IMR-90 (cell line): Measurements from ENCODE around the gene RC3H2. TPM values are rescaled to one million over a fixed set of nuclear protein-coding genes. Genes with fewer than 3 reads are reported as not detected.

ENCODE experiments used
- ATAC-seq: fragments of 200-7000 bp; cut with Tn5 transposase; 2 replicates; pipeline ENCODE4 v1.9.1; 2020; ENCODE audit warnings: low read depth, mild to moderate bottlenecking, moderate library complexity
- BruUV-seq: library from RNA; stranded (reverse); fragments of 400-500 nt; replicated peaks from 2 replicates; lab custom pipeline; 2021; lab: Mats Ljungman, UMichigan
- CTCF ChIA-PET: fragments of 300-600 bp; formaldehyde crosslinking; extraction: SDS; loops from one replicate; lab custom pipeline; 2021; ENCODE audit warnings: antibody characterized with exemption; lab: Yijun Ruan, JAX
- POLR2A ChIA-PET: fragments of 300-600 bp; sonication (Branson Sonifier 250); formaldehyde crosslinking; loops from one replicate; lab custom pipeline; 2022; ENCODE audit warnings: antibody characterized with exemption; ENCODE audit not compliant: unreplicated experiment; lab: Charles Lee
- DNase-seq: peaks from one replicate; pipeline ENCODE4 v3.0.0; 2013
- H2AFZ ChIP-seq: replicated peaks from 2 replicates; pipeline ENCODE3; 2013; ENCODE audit warnings: low read length, mild to moderate bottlenecking; ENCODE audit not compliant: poor library complexity
- H2AK5ac ChIP-seq: 2 replicates; pipeline ENCODE4 v1.6.1; 2013; ENCODE audit warnings: low read depth, low read length, inconsistent platforms
- H2AK9ac ChIP-seq: replicated peaks from 2 replicates; pipeline ENCODE3; 2013; ENCODE audit warnings: mild to moderate bottlenecking, low read depth, low read length, moderate library complexity; ENCODE audit not compliant: poor library complexity
- H2BK120ac ChIP-seq: 2 replicates; pipeline ENCODE4 v1.6.1; 2013; ENCODE audit warnings: low read depth, low read length, inconsistent platforms
- H2BK15ac ChIP-seq: 3 replicates; pipeline ENCODE4 v1.6.1; 2013; ENCODE audit warnings: low read depth, low read length, inconsistent platforms
- H2BK20ac ChIP-seq: 2 replicates; pipeline ENCODE4 v1.6.1; 2013; ENCODE audit warnings: low read depth, mild to moderate bottlenecking, inconsistent platforms, low read length, moderate library complexity
- H2BK5ac ChIP-seq: 2 replicates; pipeline ENCODE4 v1.6.1; 2013; ENCODE audit warnings: mild to moderate bottlenecking, low read depth, low read length, inconsistent platforms; ENCODE audit not compliant: poor library complexity, severe bottlenecking
- H3K14ac ChIP-seq: replicated peaks from 2 replicates; pipeline ENCODE4 v1.6.1; 2013; ENCODE audit warnings: low read depth, low read length, inconsistent platforms
- H3K18ac ChIP-seq: 2 replicates; pipeline ENCODE4 v1.6.1; 2013; ENCODE audit warnings: low read depth, low read length, control low read depth
- H3K23ac ChIP-seq: 2 replicates; pipeline ENCODE4 v1.6.1; 2013; ENCODE audit warnings: low read depth, low read length, inconsistent platforms
- H3K27ac ChIP-seq: 2 replicates; pipeline ENCODE4 v1.5.1; 2013; ENCODE audit warnings: mild to moderate bottlenecking, control low read depth, low read length; ENCODE audit not compliant: insufficient read depth
- H3K27me3 ChIP-seq: 2 replicates; pipeline ENCODE4 v1.6.1; 2013; ENCODE audit warnings: low read length; ENCODE audit not compliant: control insufficient read depth, insufficient read depth
- H3K36me3 ChIP-seq: 2 replicates; pipeline ENCODE4 v1.6.1; 2013; ENCODE audit warnings: low read length, mixed read lengths; ENCODE audit not compliant: control insufficient read depth, insufficient read depth
- H3K4ac ChIP-seq: 2 replicates; pipeline ENCODE4 v1.6.1; 2013; ENCODE audit warnings: low read depth, low read length, inconsistent platforms
- H3K4me1 ChIP-seq: 2 replicates; pipeline ENCODE4 v1.6.1; 2013; ENCODE audit warnings: low read length, mixed read lengths; ENCODE audit not compliant: control insufficient read depth, insufficient read depth
- H3K4me2 ChIP-seq: 2 replicates; pipeline ENCODE4 v1.6.1; 2013; ENCODE audit warnings: low read depth, mild to moderate bottlenecking, control low read depth, low read length, moderate library complexity
- H3K4me3 ChIP-seq: 2 replicates; pipeline ENCODE4 v1.5.1; 2013; ENCODE audit warnings: low read depth, mild to moderate bottlenecking, control low read depth, low read length, moderate library complexity; ENCODE audit not compliant: insufficient read depth
- H3K56ac ChIP-seq: 2 replicates; pipeline ENCODE4 v1.6.1; 2013; ENCODE audit warnings: low read length, inconsistent platforms; ENCODE audit not compliant: insufficient read depth; ENCODE audit errors: extremely low read depth
- H3K79me1 ChIP-seq, 2 experiments: 2 replicates each; pipeline ENCODE4 v1.6.1; 2013; ENCODE audit warnings: low read length in 2 of 2, inconsistent platforms in 1 of 2, low read depth in 1 of 2
- H3K9ac ChIP-seq: 2 replicates; pipeline ENCODE4 v1.6.1; 2013; ENCODE audit warnings: low read depth, low read length, control low read depth
- H3K9me1 ChIP-seq: 2 replicates; pipeline ENCODE4 v1.6.1; 2013; ENCODE audit warnings: low read length, inconsistent platforms; ENCODE audit not compliant: insufficient read depth
- H3K9me3 ChIP-seq: 2 replicates; pipeline ENCODE4 v1.6.1; 2013; ENCODE audit warnings: low read length; ENCODE audit not compliant: control insufficient read depth, insufficient read depth
- H4K20me1 ChIP-seq: 2 replicates; pipeline ENCODE4 v1.6.1; 2013; ENCODE audit warnings: low read length, inconsistent platforms; ENCODE audit not compliant: insufficient read depth
- H4K5ac ChIP-seq: 2 replicates; pipeline ENCODE4 v1.6.1; 2013; ENCODE audit warnings: mild to moderate bottlenecking, low read depth, low read length, control low read depth
- H4K8ac ChIP-seq, 2 experiments: 2 replicates each; pipeline ENCODE4 v1.6.1; 2013; ENCODE audit warnings: low read depth in 2 of 2, low read length in 2 of 2, control low read depth in 1 of 2, inconsistent platforms in 1 of 2
- H4K91ac ChIP-seq: 2 replicates; pipeline ENCODE4 v1.6.1; 2013; ENCODE audit warnings: low read depth, low read length, inconsistent platforms; ENCODE audit not compliant: insufficient read depth
- FOS ChIP-seq: fragments of 150-350 bp; IDR thresholded peaks from 2 replicates; pipeline ENCODE4 v1.6.1; 2016; ENCODE audit warnings: low read depth, low read length
- MAFK ChIP-seq: IDR thresholded peaks from 2 replicates; pipeline ENCODE4 v1.6.1; 2012; ENCODE audit warnings: low read depth, low read length, improper control_type of control experiment
- NFE2L2 ChIP-seq: fragments of 150-350 bp; IDR thresholded peaks from 2 replicates; pipeline ENCODE4 v1.6.1; 2016; ENCODE audit warnings: low read depth, mild to moderate bottlenecking, low read length
- POLR2A ChIP-seq: IDR thresholded peaks from 2 replicates; pipeline ENCODE4 v1.6.1; 2012; ENCODE audit warnings: mild to moderate bottlenecking, low read depth, low read length
- SMC3 ChIP-seq: fragments of 150-350 bp; IDR thresholded peaks from 2 replicates; pipeline ENCODE4 v1.6.1; 2016; ENCODE audit warnings: low read depth, mild to moderate bottlenecking, antibody characterized with exemption, low read length, moderate library complexity
- WGBS, 2 experiments: methylation state at CpG; one replicate each; pipeline versions ENCODE4 v1.1.5 to v1.1.7; 2013; ENCODE audit warnings: missing lambda C conversion rate in 2 of 2; ENCODE audit not compliant: insufficient read length in 1 of 2; ENCODE audit errors: extremely low coverage in 2 of 2; 5-methylcytosine and 5-hydroxymethylcytosine counted together
- dilution Hi-C: fragments of 300-500 bp; cut with HindIII; formaldehyde crosslinking; loops from one replicate; pipeline ENCODE4 v1.14.3; 2018; ENCODE audit warnings: low sequenced_read_pairs; ENCODE audit not compliant: unreplicated experiment
- in situ Hi-C: fragments of 300-500 bp; cut with MboI; formaldehyde crosslinking; loops from 3 replicates; pipeline ENCODE4 v1.14.3; 2019; ENCODE audit warnings: low sequenced_read_pairs, inconsistent platforms, mixed read lengths
- intact Hi-C: fragments of 100-400 bp; cut with micrococcal nuclease; formaldehyde crosslinking; loops from 2 replicates; pipeline ENCODE4 v1.10.0; 2022
- polyA plus RNA-seq, 3 experiments: library from polyadenylated mRNA; depleted of rRNA; stranded (reverse); fragments of >200 nt; gene quantifications; 2 replicates each; pipeline ENCODE4 v1.2.3, GENCODE V29; 2012; ENCODE audit warnings: low replicate concordance in 1 of 3
- total RNA-seq: library from RNA; depleted of rRNA; stranded (reverse); fragments of >200 nt; gene quantifications from 2 replicates; pipeline ENCODE4 v1.2.3, GENCODE V29; 2012
- TF ChIP-seq, protein P1 (sequence below): fragments of 150-350 bp; IDR thresholded peaks from 2 replicates; pipeline ENCODE4 v1.6.1; 2016; ENCODE audit warnings: low read depth, mild to moderate bottlenecking, low read length, moderate library complexity, borderline replicate concordance

RC3H2 gene
- total and polyA plus RNA-seq, 2 of the 4 experiments (the other 2 are of a cell fraction): 14.7 to 58.4 TPM

DNA sequence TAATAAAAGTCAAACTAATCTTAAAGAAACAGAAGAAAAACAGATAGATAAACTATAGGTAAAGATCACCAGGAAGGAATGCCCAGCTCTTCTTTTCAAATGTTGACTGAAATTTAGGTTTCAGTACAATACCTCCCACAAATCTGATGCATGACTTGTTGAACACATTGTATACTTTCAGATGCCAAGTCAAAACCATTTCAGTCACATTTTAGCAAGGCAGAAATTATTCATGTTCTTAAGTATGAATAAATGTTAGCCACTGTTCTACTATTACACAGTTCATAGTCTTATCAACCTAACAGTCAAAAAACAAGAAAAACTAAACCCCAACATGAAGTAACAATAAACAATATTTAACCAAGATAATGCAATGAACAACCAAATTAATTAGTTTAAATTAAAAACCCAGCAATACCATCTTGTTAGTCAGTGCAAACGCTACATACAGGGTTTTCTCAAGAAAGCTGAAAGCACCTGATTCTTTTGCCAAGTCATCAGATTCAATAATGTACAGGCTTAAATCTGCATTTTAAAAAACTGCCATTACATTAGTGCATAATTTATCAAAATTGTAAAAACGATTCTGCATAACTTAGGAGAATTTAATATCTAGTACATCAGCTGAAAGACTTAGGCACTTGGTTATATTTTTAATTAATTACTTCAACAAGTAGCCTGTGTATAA, 56.8 kb downstream of the RC3H2 start:
- Histone ChIP-seq H2BK120ac (no peak overlapping the region), H2AK5ac (no peak overlapping the region), H3K9me3 (no peaks in the 10 kb centered on the region), H4K20me1 (no peaks in the 10 kb centered on the region), H2BK15ac (no peak overlapping the region), H2AFZ (no peak overlapping the region), H3K27me3 (no peaks in the 10 kb centered on the region), H3K27ac (no peak overlapping the region), H3K56ac (no peak overlapping the region), H3K23ac (no peak overlapping the region), H3K4me3 (no peak overlapping the region), H2AK9ac (no peak overlapping the region), H4K8ac (no peak overlapping the region), H3K9me1 (no peaks in the 10 kb centered on the region), H3K18ac (no peak overlapping the region), H4K5ac (no peak overlapping the region), H2BK20ac (no peak overlapping the region), H3K4ac (no peak overlapping the region), H3K14ac (no peak overlapping the region), H3K79me1 (no peaks in the 10 kb centered on the region; a peak in 1 of 4 replicates), H3K36me3 (peaks cover 18% of the 10 kb centered on the region), H4K91ac (no peak overlapping the region), H3K4me2 (no peak overlapping the region), H3K4me1 (no peaks in the 10 kb centered on the region), H2BK5ac (no peak overlapping the region), H3K9ac (no peak overlapping the region)
- TF ChIP-seq FOS (no peak), POLR2A (no peak), MAFK (peak; percentile 68), SMC3 (no peak), NFE2L2 (no peak)
- TF ChIP-seq, protein P1, sequence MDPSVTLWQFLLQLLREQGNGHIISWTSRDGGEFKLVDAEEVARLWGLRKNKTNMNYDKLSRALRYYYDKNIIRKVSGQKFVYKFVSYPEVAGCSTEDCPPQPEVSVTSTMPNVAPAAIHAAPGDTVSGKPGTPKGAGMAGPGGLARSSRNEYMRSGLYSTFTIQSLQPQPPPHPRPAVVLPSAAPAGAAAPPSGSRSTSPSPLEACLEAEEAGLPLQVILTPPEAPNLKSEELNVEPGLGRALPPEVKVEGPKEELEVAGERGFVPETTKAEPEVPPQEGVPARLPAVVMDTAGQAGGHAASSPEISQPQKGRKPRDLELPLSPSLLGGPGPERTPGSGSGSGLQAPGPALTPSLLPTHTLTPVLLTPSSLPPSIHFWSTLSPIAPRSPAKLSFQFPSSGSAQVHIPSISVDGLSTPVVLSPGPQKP: no peak
- BruUV-seq: no TSS peak
- dilution Hi-C loops: no loop called here
- no CpG with 5 or more reads among the region's 2 CpGs for WGBS, 2 experiments
- ATAC-seq (no peak), DNase-seq (no peak)
- ChIA-PET CTCF (interaction anchor here (0.6 kb wide), 2 partner anchors 350 to 543 kb away, joined by 3 to 4 read pairs; no protein-coding TSS in a partner anchor), POLR2A (no interaction called here)
- in situ Hi-C loops: loop anchor here (25.0 kb wide), 1 partner anchor 489 kb away; no protein-coding TSS in a partner anchor
- intact Hi-C loops: loop anchor here (10.0 kb wide), 1 partner anchor 506 kb away; the partner anchor contains the start of gene CRB2
